ENCODE measurements around the gene GDF11. TPM values are rescaled to one million over a fixed set of nuclear protein-coding genes. Genes with fewer than 3 reads are reported as not detected.

Gene GDF11
- polyA plus RNA-seq, 1 experiment: 4.2 TPM

DNA sequence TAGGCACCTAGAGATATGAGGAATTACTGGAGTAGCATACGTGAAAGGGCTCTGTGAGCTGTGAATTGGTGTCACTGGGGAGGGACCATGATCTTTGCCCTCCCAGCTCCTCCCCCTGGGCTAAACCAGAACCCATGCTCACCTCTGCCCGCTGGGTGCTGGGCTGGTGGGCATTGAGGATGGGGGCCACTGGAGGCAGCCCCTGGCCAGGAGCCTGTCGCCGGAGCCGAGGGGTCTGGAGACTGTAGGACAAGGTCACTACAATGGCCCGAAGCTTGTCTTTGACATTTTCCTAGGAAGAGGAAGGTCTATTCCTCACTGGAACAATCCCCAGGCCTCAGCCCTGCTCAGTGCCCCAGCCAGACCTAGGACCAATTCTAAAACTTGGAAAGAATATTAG is 46.8 kb upstream of the GDF11 start:
- no peak for DNase-seq (ENCODE audit: low read depth, low spot score)
- no peaks in the 10 kb centered on the region for H3K9me3 ChIP-seq (ENCODE audit: control insufficient read depth, insufficient read depth, low read length)
- TF ChIP-seq, protein P1, sequence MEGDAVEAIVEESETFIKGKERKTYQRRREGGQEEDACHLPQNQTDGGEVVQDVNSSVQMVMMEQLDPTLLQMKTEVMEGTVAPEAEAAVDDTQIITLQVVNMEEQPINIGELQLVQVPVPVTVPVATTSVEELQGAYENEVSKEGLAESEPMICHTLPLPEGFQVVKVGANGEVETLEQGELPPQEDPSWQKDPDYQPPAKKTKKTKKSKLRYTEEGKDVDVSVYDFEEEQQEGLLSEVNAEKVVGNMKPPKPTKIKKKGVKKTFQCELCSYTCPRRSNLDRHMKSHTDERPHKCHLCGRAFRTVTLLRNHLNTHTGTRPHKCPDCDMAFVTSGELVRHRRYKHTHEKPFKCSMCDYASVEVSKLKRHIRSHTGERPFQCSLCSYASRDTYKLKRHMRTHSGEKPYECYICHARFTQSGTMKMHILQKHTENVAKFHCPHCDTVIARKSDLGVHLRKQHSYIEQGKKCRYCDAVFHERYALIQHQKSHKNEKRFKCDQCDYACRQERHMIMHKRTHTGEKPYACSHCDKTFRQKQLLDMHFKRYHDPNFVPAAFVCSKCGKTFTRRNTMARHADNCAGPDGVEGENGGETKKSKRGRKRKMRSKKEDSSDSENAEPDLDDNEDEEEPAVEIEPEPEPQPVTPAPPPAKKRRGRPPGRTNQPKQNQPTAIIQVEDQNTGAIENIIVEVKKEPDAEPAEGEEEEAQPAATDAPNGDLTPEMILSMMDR (IDR thresholded peaks at IDR 0.05; ENCODE audit: low read depth, low read length): no peak
- ChIA-PET CTCF (interaction anchor here (0.5 to 1.4 kb wide), 4 partner anchors 10 to 49 kb away, joined by 3 to 4 read pairs (median 3); a partner anchor contains a TSS), POLR2A (no interaction called here)
- H3K27ac ChIP-seq (ENCODE audit: low read depth, low read length): no peak overlapping the region
- no peak overlapping the region for H3K4me3 ChIP-seq (ENCODE audit: low read depth, low read length)
- H3K27me3 ChIP-seq (ENCODE audit: control insufficient read depth, insufficient read depth, low read length): peaks cover 2% of the 10 kb centered on the region

GRCh38 chr12:55696796-55697462 is 46.0 kb upstream of the GDF11 start:
- no peak overlapping the region for H3K27ac ChIP-seq (ENCODE audit: low read depth, low read length)
- H3K27me3 ChIP-seq (ENCODE audit: control insufficient read depth, insufficient read depth, low read length): peaks cover 2% of the 10 kb centered on the region
- ChIA-PET POLR2A (no interaction called here), CTCF (interaction anchor here (1.1 to 1.4 kb wide), 3 partner anchors 9 to 50 kb away, joined by 3 read pairs; a partner anchor contains a TSS)
- H3K4me3 ChIP-seq (ENCODE audit: low read depth, low read length): no peak overlapping the region
- DNase-seq (ENCODE audit: low read depth, low spot score): no peak
- TF ChIP-seq, protein P1 (IDR thresholded peaks at IDR 0.05; ENCODE audit: low read depth, low read length): no peak
- H3K9me3 ChIP-seq (ENCODE audit: control insufficient read depth, insufficient read depth, low read length): no peaks in the 10 kb centered on the region

DNA sequence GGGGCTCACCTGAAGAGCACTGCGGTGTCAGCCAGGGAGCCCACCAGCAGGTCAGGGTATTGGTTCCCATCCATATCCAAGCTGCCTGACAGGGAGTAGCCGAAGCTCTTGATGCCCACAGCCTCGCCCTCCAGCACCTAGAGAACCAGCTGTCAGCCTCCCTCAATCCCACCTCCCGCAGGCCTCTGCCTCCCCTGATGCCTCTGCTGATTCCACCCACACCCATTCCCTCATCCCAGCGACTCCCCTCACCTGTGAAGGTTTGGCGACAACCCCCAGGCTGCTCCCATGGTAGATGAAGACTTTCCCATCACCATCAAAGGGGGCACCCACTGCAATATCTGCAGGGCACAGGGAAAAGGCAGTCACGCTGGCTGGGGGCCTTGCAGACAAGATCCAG is 45.2 kb upstream of the GDF11 start:
- Histone ChIP-seq H3K27me3 (ENCODE audit: control insufficient read depth, insufficient read depth, low read length) (peaks cover 2% of the 10 kb centered on the region), H3K27ac (ENCODE audit: low read depth, low read length) (no peak overlapping the region), H3K4me3 (ENCODE audit: low read depth, low read length) (no peak overlapping the region), H3K9me3 (ENCODE audit: control insufficient read depth, insufficient read depth, low read length) (no peaks in the 10 kb centered on the region)
- ChIA-PET POLR2A (no interaction called here), CTCF (no interaction called here)
- TF ChIP-seq, protein P1 (IDR thresholded peaks at IDR 0.05; ENCODE audit: low read depth, low read length): no peak
- DNase-seq (ENCODE audit: low read depth, low spot score): no peak

DNA sequence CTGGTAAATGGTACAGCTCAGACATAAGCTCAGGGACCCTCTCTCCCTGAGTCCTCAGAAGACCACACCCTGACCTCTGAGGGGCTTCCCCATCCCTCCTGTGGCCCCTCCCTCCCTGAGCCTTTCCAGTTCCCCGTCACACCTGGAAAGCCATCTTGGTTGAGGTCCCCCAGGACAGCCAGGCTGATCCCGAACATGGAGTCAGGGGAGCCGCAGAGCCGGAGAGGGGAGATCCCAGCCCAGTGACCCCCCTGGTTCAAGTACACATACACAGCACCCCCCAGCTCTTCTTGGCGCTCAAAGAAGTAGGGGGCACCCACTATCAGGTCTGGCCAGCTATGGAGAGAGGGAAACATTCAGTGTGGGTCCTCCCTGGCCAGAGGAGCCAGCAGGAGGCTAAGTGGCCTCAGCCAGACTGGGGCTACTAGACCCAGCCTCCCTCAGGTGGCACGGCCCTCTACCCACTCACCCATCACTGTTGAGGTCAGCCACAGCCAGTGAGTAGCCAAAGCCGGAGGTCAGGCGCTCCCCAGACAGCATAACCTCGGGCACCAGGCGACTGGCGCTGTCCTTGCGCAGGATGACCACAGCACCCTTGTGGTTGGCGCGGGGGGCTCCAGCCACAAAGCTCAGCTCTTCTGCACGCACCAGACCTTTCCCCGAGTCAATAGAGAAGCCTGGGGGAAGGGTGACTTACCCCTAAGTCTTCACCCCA is 44.5 kb upstream of the GDF11 start:
- Histone ChIP-seq H3K27me3 (ENCODE audit: control insufficient read depth, insufficient read depth, low read length) (peaks cover 2% of the 10 kb centered on the region), H3K9me3 (ENCODE audit: control insufficient read depth, insufficient read depth, low read length) (no peaks in the 10 kb centered on the region), H3K4me3 (ENCODE audit: low read depth, low read length) (no peak overlapping the region), H3K27ac (ENCODE audit: low read depth, low read length) (no peak overlapping the region)
- ChIA-PET POLR2A (no interaction called here), CTCF (no interaction called here)
- TF ChIP-seq, protein P1 (IDR thresholded peaks at IDR 0.05; ENCODE audit: low read depth, low read length): no peak
- no peak for DNase-seq (ENCODE audit: low read depth, low spot score)

GRCh38 chr12:55698965-55699364 is 44.0 kb upstream of the GDF11 start:
- TF ChIP-seq, protein P1 (IDR thresholded peaks at IDR 0.05; ENCODE audit: low read depth, low read length): no peak
- POLR2A ChIA-PET: no interaction called here
- CTCF ChIA-PET: no interaction called here
- Histone ChIP-seq H3K27ac (ENCODE audit: low read depth, low read length) (no peak overlapping the region), H3K9me3 (ENCODE audit: control insufficient read depth, insufficient read depth, low read length) (no peaks in the 10 kb centered on the region), H3K27me3 (ENCODE audit: control insufficient read depth, insufficient read depth, low read length) (peaks cover 2% of the 10 kb centered on the region), H3K4me3 (ENCODE audit: low read depth, low read length) (no peak overlapping the region)
- DNase-seq (ENCODE audit: low read depth, low spot score): no peak

Data from AG04450 (cell line).